Liver (tissue), 3 donors: ENCODE results near the gene LAMA5.

Experiments
- CTCF ChIP-seq: fragments of 150-350 bp; IDR thresholded peaks from 2 replicates; pipeline ENCODE4 v1.5.1; 2017; ENCODE audit warnings: improper control_type of control experiment, low read depth, low read length; ENCODE audit not compliant: missing input control
- JUND ChIP-seq, 2 donors: IDR thresholded peaks; 2 replicates each; pipeline ENCODE4 v1.6.1; 2016; ENCODE audit warnings: antibody characterized with exemption in 2 of 2
- MAX ChIP-seq: IDR thresholded peaks from 2 replicates; pipeline ENCODE4 v1.6.1; 2016; ENCODE audit warnings: antibody characterized with exemption
- RAD21 ChIP-seq, 2 donors: IDR thresholded peaks; 2 replicates each; pipeline ENCODE4 v1.6.1; 2016; ENCODE audit warnings: antibody characterized with exemption in 2 of 2, mild to moderate bottlenecking in 2 of 2
- RXRA ChIP-seq, 2 donors: IDR thresholded peaks; 2 replicates each; pipeline ENCODE4 v1.6.1; 2017 to 2018; ENCODE audit warnings: antibody characterized with exemption in 2 of 2, mild to moderate bottlenecking in 1 of 2
- TAF1 ChIP-seq: conservative IDR thresholded peaks from 2 replicates; pipeline ENCODE4 v1.6.1; 2016; ENCODE audit warnings: antibody characterized with exemption, mild to moderate bottlenecking
- YY1 ChIP-seq: IDR thresholded peaks from 2 replicates; pipeline ENCODE4 v1.6.1; 2016; ENCODE audit warnings: antibody characterized with exemption, mild to moderate bottlenecking
- TF ChIP-seq, protein P1 (sequence below): IDR thresholded peaks from 2 replicates; pipeline ENCODE4 v1.6.1; 2016; ENCODE audit warnings: antibody characterized with exemption
- donor health status: healthy.
- donor health status: healthy.

GRCh38 chr20:62404112-62404665 is 37.1 kb upstream of the LAMA5 start:
- TF ChIP-seq TAF1, result no peak
- no peak for TF ChIP-seq YY1
- TF ChIP-seq CTCF, result no peak
- no peak for TF ChIP-seq RXRA (IDR thresholded peaks at IDR 0.05)
- no peak for TF ChIP-seq RAD21 (IDR thresholded peaks at IDR 0.05)
- TF ChIP-seq, protein P1, sequence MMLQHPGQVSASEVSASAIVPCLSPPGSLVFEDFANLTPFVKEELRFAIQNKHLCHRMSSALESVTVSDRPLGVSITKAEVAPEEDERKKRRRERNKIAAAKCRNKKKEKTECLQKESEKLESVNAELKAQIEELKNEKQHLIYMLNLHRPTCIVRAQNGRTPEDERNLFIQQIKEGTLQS, result no peak
- TF ChIP-seq MAX, result no peak
- TF ChIP-seq JUND (IDR thresholded peaks at IDR 0.05), result no peak
